NCI-H82 treated with DMSO at 0.1 percent for 48 hours (cell line): Measurements from ENCODE around the gene GART.

ENCODE experiments used
- DNase-seq: peaks from one replicate; lab custom pipeline; 2025; ENCODE audit not compliant: unreplicated experiment; lab: John Stamatoyannopoulos, UW

The GART gene

DNA sequence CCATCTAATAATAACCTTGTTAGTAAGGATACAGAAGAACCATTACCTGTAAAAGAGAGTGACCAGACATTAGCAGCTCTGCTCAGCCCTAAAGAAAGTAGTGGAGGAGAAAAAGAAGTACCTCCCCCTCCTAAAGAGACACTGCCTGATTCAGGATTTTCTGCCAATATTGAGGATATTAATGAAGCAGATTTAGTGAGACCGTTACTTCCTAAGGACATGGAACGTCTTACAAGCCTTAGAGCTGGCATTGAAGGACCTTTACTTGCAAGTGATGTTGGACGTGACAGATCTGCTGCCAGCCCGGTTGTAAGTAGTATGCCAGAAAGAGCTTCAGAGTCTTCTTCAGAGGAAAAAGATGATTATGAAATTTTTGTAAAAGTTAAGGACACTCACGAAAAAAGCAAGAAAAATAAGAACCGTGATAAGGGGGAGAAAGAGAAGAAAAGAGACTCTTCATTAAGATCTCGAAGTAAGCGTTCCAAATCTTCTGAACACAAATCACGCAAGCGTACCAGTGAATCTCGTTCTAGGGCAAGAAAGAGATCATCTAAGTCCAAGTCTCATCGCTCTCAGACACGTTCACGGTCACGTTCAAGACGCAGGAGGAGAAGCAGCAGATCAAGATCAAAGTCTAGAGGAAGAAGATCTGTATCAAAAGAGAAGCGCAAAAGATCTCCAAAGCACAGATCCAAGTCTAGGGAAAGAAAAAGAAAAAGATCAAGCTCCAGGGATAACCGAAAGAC is 12.5 kb upstream of the GART start:
- no peak for DNase-seq

- no peak for DNase-seq
Measured at GRCh38 chr21:33552999-33553598, 11.2 kb upstream of the GART start.

GRCh38 chr21:33552093-33552998 is 10.4 kb upstream of the GART start:
- no peak for DNase-seq

DNA sequence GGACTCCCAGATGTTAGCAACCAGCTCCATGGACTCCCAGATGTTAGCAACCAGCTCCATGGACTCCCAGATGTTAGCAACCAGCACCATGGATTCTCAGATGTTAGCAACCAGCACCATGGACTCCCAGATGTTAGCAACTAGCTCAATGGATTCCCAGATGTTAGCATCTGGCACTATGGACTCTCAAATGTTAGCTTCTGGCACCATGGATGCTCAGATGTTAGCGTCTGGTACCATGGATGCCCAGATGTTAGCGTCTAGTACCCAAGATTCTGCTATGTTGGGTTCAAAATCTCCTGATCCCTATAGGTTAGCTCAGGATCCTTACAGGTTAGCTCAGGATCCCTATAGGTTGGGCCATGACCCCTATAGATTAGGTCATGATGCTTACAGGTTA is 9.7 kb upstream of the GART start:
- DNase-seq = no peak

DNA sequence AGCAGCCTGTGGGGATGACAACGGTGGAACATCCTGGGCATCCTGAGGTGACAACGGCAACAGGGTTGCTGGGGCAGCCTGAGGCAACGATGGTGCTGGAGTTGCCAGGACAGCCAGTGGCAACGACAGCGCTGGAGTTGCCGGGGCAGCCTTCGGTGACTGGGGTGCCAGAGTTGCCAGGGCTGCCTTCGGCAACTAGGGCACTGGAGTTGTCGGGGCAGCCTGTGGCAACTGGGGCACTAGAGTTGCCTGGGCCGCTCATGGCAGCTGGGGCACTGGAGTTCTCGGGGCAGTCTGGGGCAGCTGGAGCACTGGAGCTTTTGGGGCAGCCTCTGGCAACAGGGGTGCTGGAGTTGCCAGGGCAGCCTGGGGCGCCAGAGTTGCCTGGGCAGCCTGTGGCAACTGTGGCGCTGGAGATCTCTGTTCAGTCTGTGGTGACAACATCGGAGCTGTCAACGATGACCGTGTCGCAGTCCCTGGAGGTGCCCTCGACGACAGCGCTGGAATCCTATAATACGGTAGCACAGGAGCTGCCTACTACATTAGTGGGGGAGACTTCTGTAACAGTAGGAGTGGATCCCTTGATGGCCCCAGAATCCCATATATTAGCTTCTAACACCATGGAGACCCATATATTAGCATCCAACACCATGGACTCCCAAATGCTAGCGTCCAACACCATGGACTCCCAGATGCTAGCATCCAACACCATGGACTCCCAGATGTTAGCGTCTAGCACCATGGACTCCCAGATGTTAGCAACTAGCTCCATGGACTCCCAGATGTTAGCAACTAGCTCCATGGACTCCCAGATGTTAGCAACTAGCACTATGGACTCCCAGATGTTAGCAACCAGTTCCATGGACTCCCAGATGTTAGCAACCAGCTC is 9.1 kb upstream of the GART start:
- no peak for DNase-seq

DNA sequence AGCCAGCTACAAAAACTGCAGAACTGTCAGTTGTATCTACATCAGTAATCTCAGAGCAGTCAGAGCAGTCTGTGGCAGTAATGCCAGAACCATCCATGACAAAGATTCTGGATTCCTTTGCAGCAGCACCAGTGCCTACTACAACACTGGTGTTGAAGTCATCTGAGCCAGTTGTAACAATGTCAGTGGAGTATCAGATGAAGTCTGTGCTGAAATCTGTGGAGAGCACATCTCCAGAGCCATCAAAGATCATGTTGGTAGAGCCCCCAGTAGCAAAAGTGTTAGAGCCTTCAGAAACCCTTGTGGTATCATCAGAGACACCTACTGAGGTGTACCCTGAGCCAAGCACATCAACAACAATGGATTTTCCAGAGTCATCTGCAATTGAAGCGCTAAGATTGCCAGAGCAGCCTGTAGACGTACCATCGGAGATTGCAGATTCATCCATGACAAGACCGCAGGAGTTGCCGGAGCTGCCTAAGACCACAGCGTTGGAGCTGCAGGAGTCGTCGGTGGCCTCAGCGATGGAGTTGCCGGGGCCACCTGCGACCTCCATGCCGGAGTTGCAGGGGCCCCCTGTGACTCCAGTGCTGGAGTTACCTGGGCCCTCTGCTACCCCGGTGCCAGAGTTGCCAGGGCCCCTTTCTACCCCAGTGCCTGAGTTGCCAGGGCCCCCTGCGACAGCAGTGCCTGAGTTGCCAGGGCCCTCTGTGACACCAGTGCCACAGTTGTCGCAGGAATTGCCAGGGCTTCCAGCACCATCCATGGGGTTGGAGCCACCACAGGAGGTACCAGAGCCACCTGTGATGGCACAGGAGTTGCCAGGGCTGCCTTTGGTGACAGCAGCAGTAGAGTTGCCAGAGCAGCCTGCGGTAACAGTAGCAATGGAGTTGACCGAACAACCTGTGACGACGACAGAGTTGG is 8.2 kb upstream of the GART start:
- no peak for DNase-seq

GRCh38 chr21:33546086-33546485 is 4.2 kb upstream of the GART start:
- no peak for DNase-seq

- DNase-seq = no peak
Measured at GRCh38 chr21:33544451-33545195, 2.7 kb upstream of the GART start.

GRCh38 chr21:33543505-33544129 is 1.7 kb upstream of the GART start:
- DNase-seq = peak; percentile 35

- peak; percentile 91 for DNase-seq
Measured at GRCh38 chr21:33542640-33543504, 955 bp upstream of the GART start, which contains the start of gene SON. Gene SON, plus strand, starts transcription at chr21:33543038. Its CDS starts 55 bp downstream, at chr21:33543093.

DNA sequence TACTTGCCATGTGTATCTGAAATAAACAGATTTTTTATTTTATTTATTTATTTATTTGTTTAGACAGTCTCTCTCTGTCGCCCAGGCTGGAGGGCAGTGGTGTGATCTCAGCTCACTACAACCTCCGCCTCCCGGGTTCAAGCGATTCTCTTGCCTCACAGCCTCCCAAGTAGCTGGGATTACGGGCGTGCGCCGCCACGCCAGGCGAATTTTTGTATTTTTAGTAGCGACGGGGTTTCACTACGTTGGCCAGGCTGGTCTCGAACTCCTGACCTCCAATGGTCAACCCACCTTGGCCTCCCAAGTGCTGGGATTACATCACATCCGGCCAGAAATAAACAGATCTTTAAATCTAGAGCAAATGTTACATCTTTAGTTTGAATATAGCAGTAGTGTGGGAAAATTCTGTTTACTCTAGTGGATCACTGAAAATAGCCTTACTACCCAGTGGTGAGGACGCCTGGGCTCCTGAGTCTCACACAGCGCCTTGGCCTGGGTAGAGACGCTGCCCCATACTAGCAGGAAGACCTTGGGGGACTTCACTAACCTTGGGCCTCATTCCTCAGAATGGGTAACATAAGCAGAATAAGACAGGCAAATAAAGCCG is 709 bp downstream of the GART start:
- no peak for DNase-seq

- DNase-seq = no peak
Measured at GRCh38 chr21:33540711-33541104, 1.2 kb downstream of the GART start.

GRCh38 chr21:33539616-33540015 is 2.3 kb downstream of the GART start:
- no peak for DNase-seq

DNA sequence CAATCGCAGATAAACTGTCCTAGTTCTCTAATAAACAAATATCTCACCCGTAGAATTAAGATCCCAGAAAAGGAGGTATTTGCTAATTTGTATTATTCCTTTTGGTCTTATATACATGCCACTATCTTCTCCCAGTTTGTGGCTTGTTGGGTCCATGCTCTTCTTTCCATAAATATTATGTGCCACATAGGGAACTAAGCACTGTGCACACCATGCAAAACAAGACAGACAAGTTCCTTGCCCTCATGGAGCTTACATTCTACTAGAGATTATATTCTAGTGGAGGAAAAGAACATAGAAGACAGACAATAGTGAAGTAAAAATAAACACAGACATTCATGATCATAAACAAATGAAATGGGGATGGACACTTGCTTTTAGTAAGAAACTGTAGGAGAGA is 4.7 kb downstream of the GART start:
- no peak for DNase-seq

GRCh38 chr21:33531007-33531406 is 10.9 kb downstream of the GART start:
- no peak for DNase-seq

DNA sequence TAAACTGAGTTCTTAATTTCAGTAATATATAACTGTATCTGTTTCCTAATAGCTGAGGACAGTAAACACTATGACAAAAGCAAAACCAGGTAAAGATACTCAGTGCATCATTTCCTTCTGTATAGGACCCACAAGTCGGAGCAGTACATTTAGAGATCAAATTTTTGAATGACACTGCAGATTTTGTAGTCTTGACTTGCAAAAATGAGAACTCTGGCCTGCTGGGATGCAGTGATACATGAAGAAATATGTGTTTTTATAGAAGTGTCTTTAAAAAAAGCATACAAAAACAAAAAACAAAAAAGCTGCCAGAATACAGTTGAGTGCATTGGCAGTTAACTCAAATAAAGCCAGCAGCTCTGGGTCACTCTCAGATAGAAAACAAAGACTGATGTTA is 19.0 kb downstream of the GART start:
- DNase-seq = no peak

- DNase-seq = peak; percentile 51
Measured at GRCh38 chr21:33522297-33522952, 19.5 kb downstream of the GART start.
